Embryonic facial prominence (tissue), 1 donor: Measurements from ENCODE around the gene ASCC2.

ENCODE experiments used
- DNase-seq: peaks from one replicate; pipeline ENCODE4 v3.0.0-alpha.2; 2016; ENCODE audit errors: extremely low spot score

Gene ASCC2

DNA sequence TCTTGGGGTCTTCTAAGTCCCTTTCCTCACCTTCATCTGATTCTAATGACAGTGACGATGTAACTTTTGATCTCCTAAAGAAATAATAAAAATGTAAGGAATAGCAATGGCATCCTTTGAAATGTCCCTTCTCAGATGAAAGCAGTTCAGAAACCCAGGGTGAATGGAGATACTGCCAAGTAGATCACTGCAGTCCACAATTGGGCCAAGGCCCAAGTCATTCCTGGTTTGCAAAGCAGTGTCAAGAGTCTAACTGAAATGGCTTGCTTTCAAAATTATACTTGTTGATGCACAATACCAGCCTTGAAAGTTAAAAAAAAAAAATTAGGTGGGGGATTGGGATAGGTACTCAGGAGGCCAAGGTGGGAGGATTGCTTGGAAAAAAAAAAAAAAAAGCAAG lies 20.4 kb downstream of the ASCC2 start:
- no peak for DNase-seq

DNA sequence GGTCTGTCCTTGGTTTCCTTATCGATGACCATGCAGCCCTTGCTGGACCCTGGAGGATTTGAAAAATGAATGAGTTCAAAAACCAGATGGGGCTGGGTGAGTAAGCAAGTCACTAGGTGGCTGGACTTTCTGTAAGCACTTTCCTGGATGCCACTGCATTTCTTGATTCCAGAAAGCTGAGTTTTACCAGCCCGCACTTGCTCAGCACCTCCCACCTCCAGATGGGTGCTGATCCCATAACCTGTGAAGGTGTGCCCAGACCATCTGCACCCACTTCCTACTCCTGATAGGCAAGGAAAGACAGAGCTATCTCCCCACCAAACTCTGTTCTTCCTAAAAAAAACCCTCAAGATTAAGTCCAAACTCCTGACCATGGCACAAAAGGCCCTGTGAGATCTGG lies 21.1 kb downstream of the ASCC2 start:
- DNase-seq, result no peak

DNA sequence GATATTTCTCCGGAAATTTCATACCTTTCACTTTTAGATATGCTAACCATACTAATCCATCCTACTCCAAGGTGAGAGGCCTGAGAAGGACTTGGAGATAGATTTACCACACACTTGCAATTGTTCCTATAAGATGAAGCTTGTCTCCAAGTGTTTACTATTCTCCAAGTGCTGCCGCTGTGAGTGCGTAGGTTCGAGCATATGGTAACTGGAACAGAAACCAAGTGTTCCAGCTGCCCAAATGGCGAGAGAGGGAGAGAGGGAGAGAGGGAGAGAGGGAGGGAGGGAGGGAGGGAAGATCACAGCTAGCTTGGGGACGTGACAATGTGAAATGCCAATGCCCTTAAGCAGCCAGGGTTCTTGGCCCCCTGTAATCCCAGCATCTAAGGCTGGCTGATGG lies 21.5 kb downstream of the ASCC2 start:
- no peak for DNase-seq

DNA sequence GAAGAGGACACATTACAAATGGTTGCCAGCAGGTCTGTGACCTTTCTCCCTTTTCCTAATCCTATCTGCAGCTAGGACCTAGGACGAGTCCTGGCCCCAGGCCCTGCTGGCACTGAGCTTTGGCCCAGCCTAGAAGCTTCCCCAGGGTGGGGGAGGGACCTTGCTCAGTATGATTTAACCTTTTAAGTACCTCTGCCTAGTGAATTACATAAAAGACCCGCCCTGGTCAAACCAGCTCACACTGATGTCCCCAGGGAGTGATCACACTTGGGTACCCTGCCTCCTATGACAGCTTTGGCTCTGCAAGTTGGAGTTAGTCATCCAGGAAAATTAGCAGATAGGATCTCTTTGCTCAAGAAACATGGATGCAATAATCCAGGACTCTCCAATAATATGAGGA lies 21.9 kb downstream of the ASCC2 start:
- no peak for DNase-seq

DNA sequence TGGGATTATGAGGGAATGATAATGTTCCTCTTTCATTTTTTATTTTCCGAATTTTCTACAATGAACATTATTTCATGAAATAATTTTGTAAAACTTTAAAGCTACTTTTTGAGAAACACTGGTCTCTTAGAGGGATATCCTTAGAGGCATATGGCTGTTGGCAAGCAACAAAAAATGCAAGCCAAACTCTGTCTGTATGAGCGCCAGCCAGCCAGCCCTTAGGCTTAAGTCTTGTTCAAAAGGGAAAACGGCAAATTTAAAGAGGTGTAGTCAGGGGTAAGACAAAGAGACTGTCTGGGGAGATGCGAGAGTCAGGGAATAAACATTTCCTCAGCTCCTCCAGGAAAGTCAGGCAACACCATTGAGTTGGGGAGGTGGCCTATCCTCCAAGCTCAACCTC lies 22.5 kb downstream of the ASCC2 start:
- no peak for DNase-seq

DNA sequence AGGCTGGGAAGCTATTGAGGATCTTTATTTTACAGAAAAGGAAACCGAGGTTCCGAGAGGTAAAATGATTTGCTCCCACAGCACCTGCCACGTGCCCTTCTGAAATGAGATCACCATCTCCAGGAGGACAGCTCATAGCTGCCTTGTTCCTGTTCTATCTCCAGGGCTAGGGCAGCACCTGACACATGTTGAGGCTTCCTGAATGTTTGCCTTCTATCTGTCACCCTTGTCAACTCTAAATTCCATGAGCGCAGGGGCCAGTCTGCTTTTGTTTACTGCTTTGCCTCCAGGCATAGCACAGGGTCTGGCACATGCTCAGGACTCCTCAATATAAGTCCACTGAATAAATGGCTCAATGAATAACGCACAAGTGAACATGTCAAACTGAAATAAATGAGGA lies 24.1 kb downstream of the ASCC2 start:
- DNase-seq, result no peak

DNA sequence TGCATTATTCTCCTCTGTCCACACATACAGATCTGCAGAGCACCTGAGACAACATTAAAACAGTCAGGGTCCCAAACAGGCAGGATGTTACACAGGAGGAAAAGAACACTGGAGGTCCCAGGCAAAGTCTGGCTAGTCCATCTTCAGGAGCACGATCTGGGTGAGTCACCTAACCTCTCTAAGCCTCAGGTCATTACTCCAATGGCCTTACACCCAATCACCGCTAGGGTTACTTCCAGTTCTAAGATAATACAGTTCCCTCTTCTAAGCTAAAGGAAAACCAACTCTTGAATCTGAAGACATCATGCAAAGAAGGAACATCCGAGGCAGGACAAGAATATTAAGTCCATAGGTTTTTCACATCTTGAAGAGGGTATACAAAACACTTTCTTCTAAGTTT lies 24.5 kb downstream of the ASCC2 start:
- DNase-seq, result no peak

DNA sequence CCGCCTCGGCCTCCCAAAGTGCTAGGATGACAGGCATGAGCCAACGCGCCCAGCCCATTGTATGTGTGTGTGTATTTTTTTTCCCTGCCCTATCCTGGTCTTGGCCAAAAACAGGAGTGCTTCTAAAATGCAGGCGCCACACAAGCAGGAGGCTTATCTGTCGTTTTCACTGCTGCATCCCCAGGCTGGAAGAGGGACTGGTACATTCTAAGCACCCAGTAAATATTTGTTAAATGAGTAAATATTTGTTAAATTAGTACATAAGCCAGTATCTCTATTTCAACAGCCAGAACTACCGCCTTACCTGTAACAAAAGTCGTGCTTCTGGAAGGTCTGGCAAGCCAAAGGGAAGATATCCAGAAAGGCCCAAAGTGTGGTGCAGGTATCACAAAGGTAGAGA lies 24.9 kb downstream of the ASCC2 start:
- no peak for DNase-seq

DNA sequence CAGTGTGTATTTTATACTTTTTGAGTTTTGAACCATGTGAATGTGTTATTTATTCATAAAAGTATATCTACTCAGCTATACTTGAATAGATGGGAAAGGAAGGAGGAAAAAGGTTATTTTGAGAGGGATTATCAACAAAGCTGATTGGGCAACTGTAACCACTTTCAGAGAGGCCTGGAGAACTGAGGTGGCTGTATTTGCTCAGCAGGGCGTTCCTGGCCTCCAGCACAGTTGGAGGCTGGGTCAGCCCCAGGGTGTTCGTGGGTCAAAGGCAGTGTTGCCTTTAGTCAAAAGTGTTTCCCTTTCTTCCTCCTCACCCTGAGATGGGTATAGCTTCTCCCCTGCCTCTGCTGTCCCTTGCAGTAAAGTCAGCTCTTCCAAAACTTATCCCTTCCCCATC lies 26.7 kb downstream of the ASCC2 start:
- DNase-seq, result no peak

DNA sequence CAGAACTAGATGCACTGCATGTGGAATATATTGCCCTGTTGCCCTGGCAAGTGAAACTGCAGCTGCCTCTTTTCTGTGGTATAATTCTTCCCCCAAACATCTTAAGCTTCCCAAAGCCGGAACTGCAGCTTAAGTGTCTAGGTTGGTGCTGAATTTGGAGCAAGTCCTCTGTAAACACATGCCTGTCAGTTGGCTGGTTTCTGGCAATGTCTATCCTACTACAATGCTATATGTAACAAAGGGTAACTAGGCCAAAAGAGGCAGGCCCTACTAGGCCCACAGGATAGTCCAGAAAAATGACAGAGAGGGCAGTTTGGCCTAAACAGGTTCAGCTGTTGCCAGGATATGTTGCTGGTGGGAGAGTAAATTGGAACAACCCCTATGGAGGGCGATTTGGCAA lies 27.9 kb downstream of the ASCC2 start:
- DNase-seq, result no peak

DNA sequence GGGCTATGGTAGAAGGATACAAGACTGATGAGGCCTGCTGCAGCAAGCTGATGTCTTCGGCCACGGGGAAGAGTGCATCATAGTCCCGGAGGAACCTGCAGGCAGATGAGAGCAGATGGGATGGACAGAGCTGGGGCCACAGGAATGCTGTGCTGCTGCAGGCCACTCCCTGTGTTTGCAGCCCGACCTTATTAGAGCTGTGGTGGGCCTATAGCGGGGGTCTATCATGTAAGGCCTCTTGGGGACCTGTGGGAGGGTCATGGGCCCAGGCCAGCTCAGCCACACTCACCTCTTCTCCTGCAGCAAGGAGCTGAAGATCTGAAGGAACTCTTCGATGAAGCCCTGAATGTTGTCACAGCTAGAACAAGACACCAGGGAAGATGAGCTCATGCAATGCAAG lies 31.9 kb downstream of the ASCC2 start:
- DNase-seq, result no peak

DNA sequence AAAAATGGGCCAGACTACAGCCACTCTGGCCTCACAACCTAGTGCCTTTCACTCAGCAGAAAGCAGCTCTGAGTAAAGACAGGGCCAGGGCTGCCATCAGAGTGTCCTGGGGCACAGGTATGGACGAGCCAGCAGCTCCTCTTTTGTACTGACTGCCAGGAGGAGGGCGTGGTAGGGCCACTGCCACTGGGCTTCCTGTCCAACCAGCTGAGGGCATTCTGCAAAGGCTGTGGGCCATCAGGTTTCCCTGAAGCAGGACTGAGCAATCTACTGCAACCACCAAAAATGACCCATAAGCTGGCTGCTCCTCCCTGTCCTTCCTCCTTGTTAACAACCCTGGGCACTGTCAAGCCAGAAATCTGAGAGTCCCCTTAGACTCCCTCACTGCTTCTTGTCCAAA lies 33.1 kb downstream of the ASCC2 start:
- no peak for DNase-seq

DNA sequence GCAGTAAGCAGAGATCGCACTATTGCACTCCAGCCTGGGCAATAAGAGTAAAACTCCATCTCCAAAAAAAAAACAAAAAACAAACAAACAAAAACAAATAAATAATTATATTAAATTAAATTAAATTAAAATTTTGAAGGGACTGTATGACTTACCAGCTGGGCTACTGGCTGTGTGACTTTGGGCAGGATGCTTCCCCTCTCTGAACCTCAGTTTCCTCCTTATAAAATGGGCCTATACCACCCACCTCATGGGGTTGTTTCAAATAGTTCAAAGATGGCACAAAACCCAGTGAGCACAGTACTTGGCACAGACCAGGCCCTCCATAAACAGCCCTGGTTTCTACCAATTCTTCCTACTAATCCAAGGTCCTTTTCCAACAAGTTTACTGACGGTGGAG lies 34.9 kb downstream of the ASCC2 start:
- DNase-seq, result no peak

DNA sequence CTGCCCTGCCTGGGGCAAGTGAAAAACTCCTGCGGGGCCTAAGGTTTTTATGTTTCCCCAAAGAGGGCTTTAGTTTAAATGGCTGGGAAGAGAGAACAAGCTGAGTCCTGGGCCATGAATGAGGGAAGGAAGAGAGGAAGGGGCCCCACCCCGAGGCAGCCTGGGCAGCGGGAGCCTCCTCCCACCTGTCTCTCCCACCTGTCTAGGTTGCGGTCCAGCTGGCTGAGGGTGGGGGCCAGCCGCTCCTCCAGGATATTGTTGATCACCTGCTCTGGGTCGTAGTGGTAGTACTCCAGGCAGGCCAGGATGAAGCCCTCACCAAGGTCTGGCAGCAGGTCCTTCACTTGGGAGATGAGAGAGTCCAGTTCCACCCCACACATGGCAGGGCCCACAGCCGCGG lies 36.3 kb downstream of the ASCC2 start:
- no peak for DNase-seq

DNA sequence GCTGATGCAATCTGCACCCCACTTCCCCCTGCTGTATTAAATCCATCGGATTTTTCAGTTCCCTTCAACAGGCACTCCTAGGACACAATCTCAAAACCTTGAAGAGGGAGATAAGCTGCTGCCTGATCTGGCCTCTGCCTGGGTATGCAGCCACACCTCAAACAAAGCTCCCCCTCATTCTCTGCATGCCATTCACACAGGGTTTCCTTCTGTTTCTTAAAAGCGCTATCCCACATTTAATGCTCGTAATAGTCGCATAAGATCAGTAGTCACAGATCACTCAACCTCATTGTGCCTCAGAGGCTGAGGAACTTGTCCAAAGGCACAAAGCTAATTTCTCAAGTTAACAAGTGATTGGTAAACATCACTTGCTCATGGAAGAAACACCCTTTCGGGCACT lies 36.9 kb downstream of the ASCC2 start:
- DNase-seq, result no peak

DNA sequence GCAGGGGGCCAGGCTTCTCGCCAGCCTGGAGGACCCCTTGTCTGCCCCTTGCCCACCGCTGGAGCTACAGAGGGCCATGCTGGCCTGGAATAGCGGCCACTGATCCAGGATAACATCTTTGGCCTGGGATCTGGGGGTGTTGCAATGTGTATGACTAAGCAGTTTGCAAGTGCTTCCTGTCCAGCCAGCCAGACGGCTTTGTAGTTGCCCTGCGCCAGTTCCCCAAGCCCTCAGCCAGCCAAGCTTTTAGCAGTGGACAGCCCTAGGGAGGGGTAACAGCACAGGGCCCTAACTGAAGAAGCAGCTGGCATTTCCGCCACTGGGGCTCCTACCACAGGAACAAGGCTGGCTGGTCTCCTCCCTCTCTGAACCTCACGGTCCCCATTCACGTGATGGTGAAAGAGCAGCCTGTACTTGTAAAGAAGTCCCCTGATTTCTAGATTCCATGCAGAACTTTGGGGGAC lies 38.8 kb downstream of the ASCC2 start:
- no peak for DNase-seq

DNA sequence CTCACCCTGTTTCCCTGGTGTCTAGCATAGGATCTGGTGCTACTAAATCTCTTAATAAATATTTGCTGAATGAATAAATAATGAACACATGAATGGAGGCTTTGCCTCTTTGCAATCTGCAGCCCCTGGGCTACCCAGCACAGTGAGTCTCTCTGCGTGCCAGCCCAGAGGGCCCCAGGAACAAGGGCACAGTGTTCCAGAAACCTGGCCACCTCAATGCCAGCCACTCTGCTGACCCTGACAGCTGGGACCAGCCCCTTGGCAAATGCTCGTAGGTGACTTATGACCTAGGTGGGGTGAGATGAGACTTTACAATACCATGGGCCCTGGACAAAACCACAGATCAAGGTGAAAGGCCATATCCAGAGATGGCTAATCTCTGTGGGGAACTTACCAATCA lies 39.3 kb downstream of the ASCC2 start:
- no peak for DNase-seq

DNA sequence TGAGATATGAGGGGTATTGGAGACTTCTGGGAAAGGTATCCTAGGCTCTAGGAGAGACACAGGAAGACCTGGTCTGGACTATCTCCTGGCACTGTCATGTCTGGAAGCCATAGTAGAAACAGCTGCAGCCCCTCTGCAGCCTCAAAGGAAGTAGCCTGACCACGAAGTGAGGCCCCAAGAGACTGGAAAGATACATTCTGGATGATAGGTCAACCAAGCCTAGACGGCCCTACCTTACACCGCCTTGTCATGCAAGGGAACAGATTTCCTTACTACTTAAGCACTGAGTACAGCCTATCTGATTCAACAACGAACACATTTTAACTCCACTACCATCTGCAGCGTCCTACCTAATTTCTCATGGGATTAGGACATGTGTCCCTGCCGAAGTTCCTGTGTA lies 39.8 kb downstream of the ASCC2 start:
- DNase-seq, result no peak

DNA sequence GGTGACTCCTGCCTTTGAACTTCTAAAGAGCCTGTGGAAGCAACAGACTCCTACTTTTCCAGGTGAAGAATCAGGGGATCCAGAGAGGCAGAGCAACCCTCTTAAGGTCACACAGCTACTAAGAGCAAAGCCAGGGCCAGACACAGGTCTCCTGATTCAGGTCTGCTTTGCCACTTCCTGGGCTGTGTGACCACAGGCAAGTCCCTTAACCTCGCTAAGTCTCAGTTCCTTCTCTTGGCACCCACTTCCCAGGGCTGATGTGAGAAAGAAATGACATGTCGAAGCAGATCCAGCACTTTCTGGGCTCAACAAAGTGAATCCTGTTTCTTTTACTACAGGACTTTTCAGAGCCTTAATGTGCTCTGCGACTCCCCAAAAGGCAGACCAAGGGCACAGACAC lies 40.7 kb downstream of the ASCC2 start:
- no peak for DNase-seq

DNA sequence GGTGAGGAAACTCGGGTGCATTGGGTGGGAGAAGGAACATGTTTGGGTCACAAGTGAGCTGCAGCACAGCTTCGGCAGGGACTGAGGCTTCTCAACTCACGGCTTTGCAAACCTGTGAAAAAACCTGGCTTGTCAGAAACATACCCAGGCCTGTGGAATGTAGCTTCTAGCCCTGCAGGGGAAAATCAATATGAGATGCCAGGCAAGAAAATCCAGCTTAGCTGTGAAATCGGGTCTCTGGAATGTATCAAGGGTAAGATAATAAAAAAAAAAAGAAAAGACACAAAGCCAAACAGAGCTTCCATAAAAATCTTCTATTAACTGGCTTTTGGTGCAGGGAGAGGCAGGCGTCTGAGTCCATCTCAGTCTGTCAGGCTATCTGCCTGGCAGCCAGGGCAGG lies 42.4 kb downstream of the ASCC2 start:
- no peak for DNase-seq

DNA sequence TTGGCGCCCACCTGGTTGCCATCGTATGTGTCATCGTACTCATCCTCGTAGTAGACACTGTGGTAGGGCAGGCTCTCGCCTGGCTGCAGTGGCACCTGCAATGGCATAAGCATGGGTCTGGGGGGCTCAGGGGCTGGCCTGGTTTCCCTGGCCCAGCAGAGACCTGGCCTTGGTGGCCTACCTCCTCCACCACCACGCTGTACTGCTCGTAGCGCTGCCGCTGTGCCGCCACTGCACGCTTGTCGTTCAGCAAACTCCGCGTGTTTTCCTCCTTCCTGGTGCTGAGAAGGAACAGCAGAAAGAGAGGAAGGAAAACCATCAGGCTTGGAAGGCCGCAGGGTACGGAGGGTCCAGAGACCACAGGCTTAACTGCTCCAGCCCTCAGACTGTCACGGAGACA lies 44.7 kb downstream of the ASCC2 start:
- DNase-seq, result no peak

DNA sequence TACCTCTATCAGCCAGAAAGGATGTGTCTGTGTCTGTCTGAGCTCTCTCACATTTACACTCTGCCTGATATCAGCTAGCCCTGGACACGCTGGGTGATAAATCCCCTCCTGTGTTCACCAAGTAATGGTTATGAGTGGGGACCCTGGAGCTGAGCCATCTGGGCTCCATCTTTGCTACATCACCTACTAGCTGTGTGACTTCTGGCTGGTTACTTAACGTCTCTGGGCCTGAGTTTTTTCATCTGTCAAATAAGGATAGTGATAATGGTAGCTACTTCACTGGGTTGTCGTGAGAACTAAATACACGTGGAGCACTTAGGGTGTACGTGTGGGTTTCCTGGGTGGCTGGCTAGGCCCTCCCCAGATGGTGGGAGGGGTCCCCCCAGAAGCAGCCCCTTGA lies 48.0 kb downstream of the ASCC2 start:
- DNase-seq, result no peak

DNA sequence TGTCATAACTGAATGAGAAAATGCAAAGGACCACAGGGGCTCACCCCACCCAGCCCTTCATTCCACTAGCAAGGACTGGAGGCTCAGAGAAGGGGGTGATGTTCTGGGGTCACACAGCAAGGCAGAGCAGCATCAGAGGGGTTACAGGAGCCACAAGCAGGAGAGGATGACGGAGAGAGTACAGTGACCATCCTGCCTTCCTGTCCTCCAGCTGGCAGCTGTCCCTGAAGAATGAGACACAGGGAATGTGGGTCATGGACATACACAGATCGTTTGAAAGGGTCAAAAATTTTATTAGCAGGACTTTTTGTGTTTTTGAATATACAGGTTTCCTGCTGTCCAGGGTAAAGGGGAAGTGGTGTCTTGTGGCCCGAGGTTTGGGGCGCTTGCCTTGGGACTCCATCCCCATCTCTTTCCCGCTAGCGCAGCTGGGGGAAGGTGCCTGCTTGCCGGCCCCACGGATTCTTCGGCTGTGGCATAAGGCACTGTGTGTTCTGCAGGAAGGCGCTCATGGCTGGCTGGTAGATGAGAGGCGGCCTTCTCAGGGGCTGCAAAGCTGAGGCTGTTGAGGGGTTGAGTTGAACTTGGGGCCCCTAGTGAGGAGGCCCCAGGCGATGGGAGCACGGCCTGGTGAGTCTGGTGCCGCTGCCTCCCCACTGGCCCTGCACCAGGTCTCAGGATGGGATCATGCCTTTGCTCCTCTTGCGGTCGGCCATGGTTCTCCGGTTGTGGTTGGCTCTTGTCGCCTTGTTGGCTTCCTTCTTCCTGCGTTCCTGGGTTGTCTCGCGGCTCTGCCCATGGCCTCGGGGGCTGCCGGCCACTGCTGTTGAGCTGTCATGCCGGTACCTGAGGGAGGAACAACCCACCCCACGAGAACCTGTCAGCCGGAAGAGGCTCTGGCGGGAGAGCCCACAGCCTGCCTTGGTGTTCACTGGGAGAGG lies 49.5 kb downstream of the ASCC2 start:
- no peak for DNase-seq
